Epithelial cell of proximal tubule (primary cell): Measurements from ENCODE around the gene RSBN1L. TPM values are rescaled to one million over a fixed set of nuclear protein-coding genes. Genes with fewer than 3 reads are reported as not detected.
"Not testable (repeated sequence)": the region's sequence is repeated elsewhere in the genome, so short reads cannot be mapped to it uniquely, and the experiment has no call there.

Source experiments
- DNase-seq: peaks from one replicate; pipeline ENCODE4 v3.0.0-alpha.2; 2011; ENCODE audit warnings: low read depth
- H3K4me3 ChIP-seq: 2 replicates; pipeline ENCODE4 v1.5.1; 2011; ENCODE audit warnings: low read depth, mild to moderate bottlenecking, low read length
- total RNA-seq: library from RNA; depleted of rRNA; stranded (reverse); fragments of >200 nt; gene quantifications from 2 replicates; pipeline ENCODE4 v1.2.3, GENCODE V29; 2015
- TF ChIP-seq, protein P1 (sequence below): conservative IDR thresholded peaks from 2 replicates; pipeline ENCODE4 v1.5.1; 2012; ENCODE audit warnings: low read depth, mild to moderate bottlenecking, low read length

Gene RSBN1L
- total RNA-seq, 1 donor from 2014 or later = 13.0 TPM

DNA sequence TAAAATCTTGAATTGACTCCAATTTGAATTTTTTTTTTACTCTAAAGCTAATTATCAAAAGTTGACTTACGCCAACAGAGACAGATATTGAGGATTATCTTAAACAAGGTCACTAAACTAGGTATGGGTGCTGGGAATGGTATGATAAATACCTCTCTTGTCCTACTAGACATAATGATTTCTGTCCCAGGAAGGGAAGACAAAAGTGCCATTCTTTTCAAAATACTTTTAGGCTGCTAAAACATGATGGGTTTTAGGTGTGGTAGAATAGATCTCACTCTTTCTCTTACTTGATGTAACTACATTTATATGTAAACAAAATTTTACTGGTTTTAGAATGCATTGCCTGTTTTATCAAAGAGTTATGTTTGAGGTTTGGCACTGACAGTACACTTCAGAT lies 86.9 kb downstream of the RSBN1L start:
- TF ChIP-seq, protein P1, sequence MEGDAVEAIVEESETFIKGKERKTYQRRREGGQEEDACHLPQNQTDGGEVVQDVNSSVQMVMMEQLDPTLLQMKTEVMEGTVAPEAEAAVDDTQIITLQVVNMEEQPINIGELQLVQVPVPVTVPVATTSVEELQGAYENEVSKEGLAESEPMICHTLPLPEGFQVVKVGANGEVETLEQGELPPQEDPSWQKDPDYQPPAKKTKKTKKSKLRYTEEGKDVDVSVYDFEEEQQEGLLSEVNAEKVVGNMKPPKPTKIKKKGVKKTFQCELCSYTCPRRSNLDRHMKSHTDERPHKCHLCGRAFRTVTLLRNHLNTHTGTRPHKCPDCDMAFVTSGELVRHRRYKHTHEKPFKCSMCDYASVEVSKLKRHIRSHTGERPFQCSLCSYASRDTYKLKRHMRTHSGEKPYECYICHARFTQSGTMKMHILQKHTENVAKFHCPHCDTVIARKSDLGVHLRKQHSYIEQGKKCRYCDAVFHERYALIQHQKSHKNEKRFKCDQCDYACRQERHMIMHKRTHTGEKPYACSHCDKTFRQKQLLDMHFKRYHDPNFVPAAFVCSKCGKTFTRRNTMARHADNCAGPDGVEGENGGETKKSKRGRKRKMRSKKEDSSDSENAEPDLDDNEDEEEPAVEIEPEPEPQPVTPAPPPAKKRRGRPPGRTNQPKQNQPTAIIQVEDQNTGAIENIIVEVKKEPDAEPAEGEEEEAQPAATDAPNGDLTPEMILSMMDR = no peak
- no peak for DNase-seq
- H3K4me3 ChIP-seq = no peak overlapping the region

DNA sequence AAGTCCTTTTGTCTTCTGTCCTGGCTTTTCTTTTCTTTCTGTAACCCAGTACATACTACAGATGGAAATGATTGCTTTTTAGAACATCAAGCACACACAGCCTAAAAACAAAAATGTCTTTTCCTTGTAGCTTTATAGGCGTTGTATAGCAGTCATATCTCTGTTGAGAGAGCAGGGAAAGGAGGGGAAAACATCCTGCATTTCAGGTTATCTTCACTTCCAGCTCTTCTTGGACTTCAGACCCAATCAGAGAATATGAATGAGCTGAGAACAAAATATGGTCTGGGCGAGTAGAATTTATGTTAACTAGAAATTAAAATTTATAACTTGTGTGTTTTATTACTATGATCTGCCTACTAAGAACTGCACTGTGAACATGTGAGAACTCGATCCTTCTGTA lies 87.3 kb downstream of the RSBN1L start:
- DNase-seq = no peak
- TF ChIP-seq, protein P1 = no peak

DNA sequence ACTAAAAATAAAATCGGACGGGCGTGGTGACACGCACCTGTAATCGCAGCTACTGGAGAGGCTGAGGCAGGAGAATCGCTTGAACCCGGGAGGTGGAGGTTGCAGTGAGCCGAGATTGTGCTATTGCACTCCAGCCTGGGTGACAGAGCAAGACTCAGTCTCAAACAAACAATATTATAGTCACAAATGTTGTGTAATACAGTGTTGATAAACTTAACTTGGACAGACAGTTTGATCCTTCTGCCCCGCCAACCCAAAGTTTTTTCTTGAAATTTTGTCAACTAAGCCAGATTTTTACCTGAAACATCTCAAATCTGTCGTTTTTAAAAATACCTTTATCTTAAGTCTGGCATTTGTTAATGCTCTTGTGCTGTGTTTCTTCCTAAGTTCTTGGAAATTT lies 88.2 kb downstream of the RSBN1L start:
- not testable (repeated sequence) for DNase-seq, H3K4me3 ChIP-seq

More for the DNA sequence above, 87.3 kb downstream of the RSBN1L start:
- no peak overlapping the region for H3K4me3 ChIP-seq

DNA sequence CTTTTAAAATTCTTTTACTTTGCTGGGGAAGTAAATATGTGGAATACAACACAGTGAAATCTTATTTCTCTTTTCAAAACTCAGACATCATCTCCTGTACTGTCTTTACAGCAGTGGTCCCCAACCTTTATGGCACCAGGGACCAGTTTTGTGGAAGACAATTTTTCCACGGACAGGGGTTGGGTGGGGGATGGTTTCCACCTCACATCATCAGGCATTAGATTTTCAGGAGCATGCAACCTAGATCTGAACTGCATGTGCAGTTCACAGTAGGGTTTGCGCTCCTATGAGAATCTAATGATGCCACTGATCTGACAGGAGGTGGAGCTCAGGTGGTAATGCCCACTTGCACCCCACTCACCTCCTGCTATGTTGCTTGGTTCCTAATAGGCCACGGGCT lies 89.8 kb downstream of the RSBN1L start:
- TF ChIP-seq, protein P1 = no peak
- no peak overlapping the region for H3K4me3 ChIP-seq
- DNase-seq = no peak

DNA sequence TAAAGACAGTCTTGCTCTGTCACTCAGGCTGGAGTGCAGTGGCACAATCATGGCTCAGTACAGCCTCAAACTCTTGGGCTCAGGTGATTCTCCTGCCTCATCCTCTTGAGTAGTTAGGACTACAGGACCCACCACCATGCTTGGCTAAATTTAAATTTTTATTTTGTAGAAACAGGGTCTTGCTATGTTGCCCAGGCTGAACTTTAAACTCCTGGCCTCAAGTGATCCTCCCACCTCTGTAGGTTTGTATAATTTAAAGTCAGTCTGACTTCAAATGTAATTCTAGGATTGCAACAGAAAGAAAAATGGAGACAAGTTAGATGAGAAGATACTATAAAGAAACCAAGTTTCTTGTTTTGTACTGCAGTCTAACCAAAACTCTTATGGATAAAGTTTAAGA lies 90.5 kb downstream of the RSBN1L start:
- TF ChIP-seq, protein P1 = no peak
- H3K4me3 ChIP-seq = no peak overlapping the region
- DNase-seq = no peak

DNA sequence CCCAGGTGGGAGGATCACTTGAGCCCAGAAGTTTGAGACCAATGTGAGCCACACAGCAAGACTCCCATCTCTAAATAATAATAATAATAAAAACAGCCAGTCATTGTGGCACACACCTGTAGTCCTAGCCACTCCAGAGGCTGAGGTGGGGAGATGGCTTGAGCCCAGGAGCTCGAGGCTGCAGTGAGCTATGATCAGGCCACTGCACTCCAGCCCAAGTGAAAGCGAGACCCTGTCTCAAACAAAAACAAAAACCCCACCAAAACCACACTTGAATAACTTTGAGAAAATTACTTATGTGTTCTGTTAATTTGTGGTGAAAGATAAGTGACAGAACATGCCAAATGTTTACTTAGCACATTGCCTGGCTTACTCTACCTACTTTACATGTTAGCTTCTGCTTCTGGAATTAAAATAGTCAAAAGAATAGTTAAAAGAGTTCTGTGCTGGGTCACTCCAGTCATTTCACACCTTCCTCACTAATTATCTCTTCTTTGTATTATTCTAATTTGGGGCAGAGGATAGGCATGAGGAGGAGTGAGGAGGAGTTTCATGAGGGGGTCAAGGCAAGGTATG lies 92.2 kb downstream of the RSBN1L start:
- no peak overlapping the region for H3K4me3 ChIP-seq
- DNase-seq = no peak
- TF ChIP-seq, protein P1 = no peak

DNA sequence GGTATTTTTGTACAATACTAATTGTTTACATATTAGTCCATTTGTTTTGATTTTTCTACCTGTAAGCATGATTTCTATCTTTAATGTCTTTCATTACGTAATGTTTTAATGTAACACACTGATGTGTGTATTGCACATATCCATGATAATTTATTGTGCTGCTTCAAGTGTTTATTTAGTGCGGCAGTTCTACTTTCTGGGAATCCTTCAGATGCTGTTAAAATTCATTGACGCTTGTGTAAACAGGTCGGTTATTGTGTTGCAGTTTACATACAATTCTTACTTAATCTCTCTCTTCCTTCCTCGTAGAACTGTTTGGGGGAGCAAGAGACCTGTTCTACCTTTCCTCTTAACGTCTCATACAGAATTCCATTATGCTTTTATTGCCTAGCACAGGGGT lies 95.1 kb downstream of the RSBN1L start:
- DNase-seq = no peak

More for the DNA sequence above, 95.1 kb downstream of the RSBN1L start:
- TF ChIP-seq, protein P1 = no peak
- no peak overlapping the region for H3K4me3 ChIP-seq
